ENCODE measurements around the gene PRAC2.

The PRAC2 gene

DNA sequence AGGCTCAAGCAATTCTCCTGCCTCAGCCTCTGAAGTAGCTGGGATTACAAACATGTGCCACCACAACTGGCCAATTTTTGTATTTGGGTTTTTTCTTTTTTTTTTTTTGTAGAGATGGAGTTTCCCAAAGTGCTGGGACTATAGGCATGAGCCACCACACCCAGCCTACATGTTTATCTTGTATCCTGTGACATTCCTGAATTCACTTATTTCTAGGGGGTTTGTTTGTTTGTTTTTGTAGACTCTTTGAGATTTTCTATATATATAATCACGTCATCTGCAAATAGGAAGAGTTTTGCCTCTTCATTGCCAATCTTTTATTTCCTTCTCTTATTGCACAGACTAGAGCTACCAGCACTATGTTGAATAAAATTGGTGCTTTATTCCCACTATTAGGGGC, 29.8 kb upstream of the PRAC2 start (continued):
- TF ChIP-seq GLIS3 (CRISPR knock-in tag; IDR thresholded peaks at IDR 0.05) = no peak

DNA sequence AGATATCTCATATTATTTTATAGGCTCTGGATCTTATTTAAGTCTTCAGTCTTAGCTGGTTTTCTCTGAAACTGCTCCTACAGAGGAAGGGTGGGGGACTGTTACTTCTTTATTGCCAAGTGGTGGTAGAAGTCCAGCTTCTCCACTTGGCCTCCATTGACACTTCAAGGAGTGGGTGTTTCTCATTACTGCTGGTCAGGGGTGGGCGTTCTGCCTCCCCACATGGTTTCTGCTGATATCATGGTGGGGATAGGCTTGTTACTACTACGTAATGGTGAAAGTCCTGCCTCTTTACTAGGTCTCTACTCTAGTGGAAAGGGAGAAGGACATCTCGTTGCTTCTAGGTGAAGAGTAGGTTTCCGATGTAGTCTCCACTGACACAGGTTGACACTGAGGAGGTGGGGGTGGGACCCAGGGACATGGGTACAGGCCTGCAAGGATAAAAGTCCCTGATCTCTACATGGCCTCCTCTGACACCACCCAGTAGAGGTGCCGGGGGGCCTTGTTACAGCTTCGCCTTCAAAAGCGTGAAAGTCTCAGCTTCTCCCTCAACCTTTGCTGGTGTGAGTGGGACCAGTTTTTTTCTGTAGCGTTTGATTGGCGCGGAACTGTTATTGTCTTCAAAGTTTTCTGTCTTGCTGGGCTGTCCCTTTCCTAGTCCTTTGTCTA, 21.0 kb upstream of the PRAC2 start:
- no peak for ATAC-seq
- no peak for TF ChIP-seq ZNF70 (CRISPR knock-in tag; IDR thresholded peaks at IDR 0.05)
- no peak for TF ChIP-seq RARB (CRISPR knock-in tag; IDR thresholded peaks at IDR 0.05)
- no peak for TF ChIP-seq ZFP3 (CRISPR knock-in tag; IDR thresholded peaks at IDR 0.05)
- TF ChIP-seq TOX (CRISPR knock-in tag; IDR thresholded peaks at IDR 0.05; ENCODE audit: borderline replicate concordance) = no peak
- no peak for TF ChIP-seq POU6F1 (CRISPR knock-in tag; IDR thresholded peaks at IDR 0.05; ENCODE audit: borderline replicate concordance, low read depth)
- no peak for TF ChIP-seq PATZ1 (CRISPR knock-in tag; IDR thresholded peaks at IDR 0.05; ENCODE audit: borderline replicate concordance)
- TF ChIP-seq SNAI2 (CRISPR knock-in tag; IDR thresholded peaks at IDR 0.05) = no peak
- no peak for TF ChIP-seq BACH2 (CRISPR knock-in tag; IDR thresholded peaks at IDR 0.05; ENCODE audit: borderline replicate concordance)

DNA sequence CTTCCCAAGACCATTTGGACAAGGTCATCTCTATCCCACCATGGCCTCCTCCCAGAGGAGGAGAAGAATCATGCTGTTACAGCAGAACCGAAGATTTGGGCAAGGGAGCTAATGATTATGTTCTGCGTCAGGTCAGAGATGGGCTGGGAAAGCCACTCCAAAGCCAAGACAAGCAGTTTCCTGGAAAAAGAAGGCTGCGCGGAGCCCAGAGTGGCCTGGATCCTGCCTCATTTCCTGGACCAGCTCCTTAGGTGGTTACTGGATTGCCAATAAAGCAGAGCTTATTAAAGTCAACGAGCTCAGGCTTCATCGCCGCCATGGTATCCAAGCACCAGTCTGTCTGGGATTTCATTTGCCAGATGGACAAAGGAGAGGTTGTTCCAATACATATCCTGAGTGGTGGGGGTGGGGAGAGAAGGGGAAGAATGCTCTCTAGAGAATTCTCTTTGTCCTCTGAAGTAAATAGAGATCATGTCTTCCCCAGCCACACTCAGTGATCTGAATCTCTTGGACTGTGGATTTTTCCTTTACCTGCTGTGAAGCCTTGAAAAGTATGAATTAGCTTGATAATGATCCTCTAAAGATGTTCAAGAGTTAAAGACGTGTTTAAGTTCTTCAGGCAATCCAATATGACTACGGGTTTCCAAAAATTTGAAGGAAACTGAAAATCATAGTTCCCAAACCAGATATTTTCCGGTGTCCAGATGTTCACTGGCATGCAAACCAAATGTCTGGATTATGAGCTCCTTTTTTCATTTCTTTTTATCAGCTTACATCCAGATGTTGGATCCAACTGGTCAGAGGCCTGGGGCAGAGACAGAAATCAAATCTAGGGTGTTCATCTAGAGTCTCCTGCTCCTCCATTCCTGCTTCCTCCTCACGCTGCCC, 18.4 kb upstream of the PRAC2 start:
- TF ChIP-seq ZFP30 (CRISPR knock-in tag; IDR thresholded peaks at IDR 0.05) (no peak), ZNF70 (CRISPR knock-in tag; IDR thresholded peaks at IDR 0.05) (no peak), ZNF8 (CRISPR knock-in tag; IDR thresholded peaks at IDR 0.05) (no peak), PATZ1 (CRISPR knock-in tag; IDR thresholded peaks at IDR 0.05; ENCODE audit: borderline replicate concordance) (no peak), ISL1 (CRISPR knock-in tag; IDR thresholded peaks at IDR 0.05) (no peak), BACH2 (CRISPR knock-in tag; IDR thresholded peaks at IDR 0.05; ENCODE audit: borderline replicate concordance) (no peak), POU6F1 (CRISPR knock-in tag; IDR thresholded peaks at IDR 0.05; ENCODE audit: borderline replicate concordance, low read depth) (no peak), TOX (CRISPR knock-in tag; IDR thresholded peaks at IDR 0.05; ENCODE audit: borderline replicate concordance) (no peak), ZNF565 (CRISPR knock-in tag; conservative IDR thresholded peaks at IDR 0.05; ENCODE audit: low read depth) (no peak), TSHZ2 (CRISPR knock-in tag; IDR thresholded peaks at IDR 0.05) (no peak), SNAI2 (CRISPR knock-in tag; IDR thresholded peaks at IDR 0.05) (no peak), ESRRG (CRISPR knock-in tag; IDR thresholded peaks at IDR 0.05) (no peak)
- TF ChIP-seq, protein P1, sequence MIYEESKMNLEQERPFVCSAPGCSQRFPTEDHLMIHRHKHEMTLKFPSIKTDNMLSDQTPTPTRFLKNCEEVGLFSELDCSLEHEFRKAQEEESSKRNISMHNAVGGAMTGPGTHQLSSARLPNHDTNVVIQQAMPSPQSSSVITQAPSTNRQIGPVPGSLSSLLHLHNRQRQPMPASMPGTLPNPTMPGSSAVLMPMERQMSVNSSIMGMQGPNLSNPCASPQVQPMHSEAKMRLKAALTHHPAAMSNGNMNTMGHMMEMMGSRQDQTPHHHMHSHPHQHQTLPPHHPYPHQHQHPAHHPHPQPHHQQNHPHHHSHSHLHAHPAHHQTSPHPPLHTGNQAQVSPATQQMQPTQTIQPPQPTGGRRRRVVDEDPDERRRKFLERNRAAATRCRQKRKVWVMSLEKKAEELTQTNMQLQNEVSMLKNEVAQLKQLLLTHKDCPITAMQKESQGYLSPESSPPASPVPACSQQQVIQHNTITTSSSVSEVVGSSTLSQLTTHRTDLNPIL (CRISPR knock-in tag; IDR thresholded peaks at IDR 0.05; ENCODE audit: low read depth) = no peak
- no peak for ATAC-seq
